ENCODE data around the gene GJB5. TPM values are rescaled to one million over a fixed set of nuclear protein-coding genes. Genes with fewer than 3 reads are reported as not detected.

The GJB5 gene
- total and polyA plus RNA-seq, 2 of the 8 experiments (the other 6 are each of a cell fraction or from before 2014, with no cell fraction given), result 0.86 to 3.1 TPM

- Histone ChIP-seq H3K4ac (replicated peaks; ENCODE audit: insufficient read length, low read depth, low read length) (no peak overlapping the region), H3K79me2 (ENCODE audit: control insufficient read depth in 1 of 2, insufficient read depth in 2 of 2, low read length in 2 of 2) (no peaks in the 10 kb centered on the region), H3K9me3 (ENCODE audit: insufficient read depth in 2 of 2, low read depth in 1 of 2, low read length in 1 of 2) (no peaks in the 10 kb centered on the region), H3K23ac (ENCODE audit: insufficient read length) (no peak overlapping the region), H3K18ac (ENCODE audit: extremely low read depth, low read length) (peak overlapping the region; percentile 56; the same call in 1 of the 2 replicates), H2AFZ (ENCODE audit: low read length) (no peak overlapping the region), H3K9ac (replicated peaks in 1 of 4; ENCODE audit: extremely low read depth in 1 of 4, low read depth in 3 of 4, low read length in 3 of 4) (no peak overlapping the region), H3K14ac (ENCODE audit: insufficient read length) (no peak overlapping the region), H3K4me3 (ENCODE audit: extremely low read depth in 1 of 4, insufficient read depth in 2 of 4, low read depth in 3 of 4, low read length in 4 of 4) (no peak overlapping the region), H2BK5ac (ENCODE audit: low read depth, low read length) (no peak overlapping the region), H4K5ac (ENCODE audit: insufficient read length, low read depth, low read length) (no peak overlapping the region), H3K79me1 (ENCODE audit: low read depth, low read length) (no peaks in the 10 kb centered on the region), H3K36me3 (ENCODE audit: control insufficient read depth in 2 of 4, insufficient read depth in 4 of 4, low read length in 3 of 4) (no peaks in the 10 kb centered on the region), H2BK12ac (ENCODE audit: low read depth, low read length) (0 out of 2 replicates have a peak overlapping the region, but pooled peaks have one; percentile 56), H3K27me3 (replicated peaks in 1 of 4; ENCODE audit: control insufficient read depth in 3 of 4, extremely low read depth in 1 of 4, insufficient read depth in 3 of 4, low read length in 3 of 4) (peaks cover 0 to 13% (median 10%) of the 10 kb centered on the region in 4 experiments; a peak in 4 of 7 replicates), H3K4me2 (ENCODE audit: insufficient read depth in 1 of 2, low read depth in 2 of 2, low read length in 2 of 2) (no peak overlapping the region), H4K8ac (ENCODE audit: extremely low read depth, insufficient read depth, low read length) (no peak overlapping the region), H4K91ac (replicated peaks; ENCODE audit: insufficient read length, low read length) (peak overlapping the region; percentile 67), H3K23me2 (ENCODE audit: low read depth, low read length) (no peaks in the 10 kb centered on the region; the same call in 1 of the 2 replicates), H3K56ac (replicated peaks; ENCODE audit: insufficient read length, low read depth, low read length) (no peak overlapping the region), H2BK20ac (ENCODE audit: low read length) (no peak overlapping the region; the same call in 1 of the 2 replicates), H2AK5ac (ENCODE audit: low read depth, low read length) (no peak overlapping the region), H3K27ac (ENCODE audit: low read depth, low read length) (no peak overlapping the region), H4K20me1 (replicated peaks in 1 of 2; ENCODE audit: control insufficient read depth in 1 of 2, insufficient read depth in 2 of 2, low read length in 2 of 2) (no peaks in the 10 kb centered on the region), H2BK15ac (ENCODE audit: low read length) (no peak overlapping the region), H2BK120ac (replicated peaks; ENCODE audit: low read depth, low read length) (no peak overlapping the region), H3K4me1 (replicated peaks in 1 of 4; ENCODE audit: control insufficient read depth in 3 of 4, insufficient read depth in 4 of 4, low read length in 3 of 4) (peaks cover 0 to 12% (median 7%) of the 10 kb centered on the region in 4 experiments; a peak in 4 of 7 replicates)
- FAIRE-seq (no peak), DNase-seq (ENCODE audit: low read depth in 1 of 2, low spot score in 2 of 2) (no peak)
- CTCF ChIA-PET (ENCODE audit: partially characterized antibody), result interaction anchor here (1.0 to 12.6 kb wide), 4 partner anchors 8 to 71 kb away, joined by 3 to 230 read pairs (median 20); no protein-coding TSS in a partner anchor
- 88% methylated on average over 6 of the region's 6 CpGs; no CpG with 5 or more reads in 1 of the 2 experiments for WGBS, 2 experiments (ENCODE audit: extremely low coverage in 1 of 2, insufficient coverage in 1 of 2, insufficient read length in 1 of 2, insufficient replicate concordance in 2 of 2, low coverage in 1 of 2, low lambda C conversion rate in 2 of 2, missing lambda C conversion rate in 1 of 2)
- POLR2A ChIA-PET (ENCODE audit: partially characterized antibody), result interaction anchor here (0.6 to 1.5 kb wide), 4 partner anchors 38 to 71 kb away, joined by 3 to 5 read pairs (median 3); no protein-coding TSS in a partner anchor
- no peak for TF ChIP-seq POU5F1 (IDR thresholded peaks at IDR 0.05; ENCODE audit: low read depth, low read length)
- TF ChIP-seq SP2 (IDR thresholded peaks at IDR 0.05; ENCODE audit: low read length), result no peak
- no peak for TF ChIP-seq RXRA (IDR thresholded peaks at IDR 0.05; ENCODE audit: insufficient read depth, low read depth, low read length)
- no peak for TF ChIP-seq HDAC6 (IDR thresholded peaks at IDR 0.05; ENCODE audit: low read depth, low read length)
- TF ChIP-seq CTCF (IDR thresholded peaks at IDR 0.05; ENCODE audit: control extremely low read depth in 1 of 3, insufficient read depth in 1 of 3, low read depth in 1 of 3, low read length in 3 of 3), result no peak
- TF ChIP-seq CHD1 (IDR thresholded peaks at IDR 0.05; ENCODE audit: low read depth, low read length), result no peak
- no peak for TF ChIP-seq TCF12 (IDR thresholded peaks at IDR 0.05; ENCODE audit: low read depth, low read length)
- TF ChIP-seq RFX5 (IDR thresholded peaks at IDR 0.05; ENCODE audit: borderline replicate concordance, low read depth, low read length), result no peak
- no peak for TF ChIP-seq SP4 (IDR thresholded peaks at IDR 0.05; ENCODE audit: low read length)
- TF ChIP-seq NRF1 (IDR thresholded peaks at IDR 0.05; ENCODE audit: low read depth, low read length), result no peak
- TF ChIP-seq BACH1 (IDR thresholded peaks at IDR 0.05; ENCODE audit: low read length), result no peak
- TF ChIP-seq GABPA (IDR thresholded peaks at IDR 0.05; ENCODE audit: borderline replicate concordance, insufficient read depth, low read length), result no peak
These were observed 41.1 kb downstream of the GJB5 start for GRCh38 chr1:34795916-34796315.

Data from H1 (cell line).